Sigmoid colon (tissue), 4 donors: ENCODE data around the gene PPP1R9B.

Experiments used
- EP300 ChIP-seq, 4 donors: sonication (generic); formaldehyde crosslinking; IDR thresholded peaks; one replicate each; pipeline ENCODE4 v1.6.1; 2017; ENCODE audit warnings: antibody characterized with exemption in 4 of 4
- POLR2A ChIP-seq, 2 donors: fragments of 450-650 bp; IDR thresholded peaks; one replicate each; pipeline ENCODE4 v1.6.1; 2016; ENCODE audit warnings: antibody characterized with exemption in 2 of 2, mild to moderate bottlenecking in 2 of 2, moderate library complexity in 2 of 2
- POLR2AphosphoS5 ChIP-seq, 4 donors: sonication (generic); formaldehyde crosslinking; IDR thresholded peaks; one replicate each; pipeline ENCODE4 v1.6.1; 2017; ENCODE audit warnings: antibody characterized with exemption in 4 of 4
- TF ChIP-seq, protein P1 (sequence below), 4 experiments: fragments of 450-650 bp in 3 of 4; fragments of 200-600 bp in 1 of 4; IDR thresholded peaks; one replicate each; pipeline ENCODE4 v1.5.1; 2016 to 2019; ENCODE audit warnings: antibody characterized with exemption in 4 of 4, mild to moderate bottlenecking in 3 of 4, moderate library complexity in 2 of 4

DNA sequence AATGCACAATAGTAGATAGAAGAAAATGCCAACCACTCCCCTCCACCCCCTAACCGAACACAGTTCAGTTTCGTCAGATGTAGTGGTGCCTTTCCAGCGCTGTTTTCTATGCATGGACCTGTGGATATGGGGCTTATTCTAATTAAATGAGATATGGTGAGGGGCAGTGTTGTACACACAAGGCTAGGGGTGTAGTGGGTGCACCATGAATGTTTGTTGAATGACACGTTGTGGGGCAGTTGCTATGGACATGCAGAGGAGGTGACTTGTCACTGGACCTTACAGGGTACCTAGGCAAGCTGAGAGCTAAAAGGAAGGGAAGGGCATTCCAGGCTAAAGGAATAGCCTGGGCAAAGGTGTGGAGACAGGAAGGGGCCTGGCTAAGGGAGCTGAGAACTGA, 51.9 kb downstream of the PPP1R9B start:
- no peak for TF ChIP-seq POLR2A (IDR thresholded peaks at IDR 0.05)
- TF ChIP-seq, protein P1, sequence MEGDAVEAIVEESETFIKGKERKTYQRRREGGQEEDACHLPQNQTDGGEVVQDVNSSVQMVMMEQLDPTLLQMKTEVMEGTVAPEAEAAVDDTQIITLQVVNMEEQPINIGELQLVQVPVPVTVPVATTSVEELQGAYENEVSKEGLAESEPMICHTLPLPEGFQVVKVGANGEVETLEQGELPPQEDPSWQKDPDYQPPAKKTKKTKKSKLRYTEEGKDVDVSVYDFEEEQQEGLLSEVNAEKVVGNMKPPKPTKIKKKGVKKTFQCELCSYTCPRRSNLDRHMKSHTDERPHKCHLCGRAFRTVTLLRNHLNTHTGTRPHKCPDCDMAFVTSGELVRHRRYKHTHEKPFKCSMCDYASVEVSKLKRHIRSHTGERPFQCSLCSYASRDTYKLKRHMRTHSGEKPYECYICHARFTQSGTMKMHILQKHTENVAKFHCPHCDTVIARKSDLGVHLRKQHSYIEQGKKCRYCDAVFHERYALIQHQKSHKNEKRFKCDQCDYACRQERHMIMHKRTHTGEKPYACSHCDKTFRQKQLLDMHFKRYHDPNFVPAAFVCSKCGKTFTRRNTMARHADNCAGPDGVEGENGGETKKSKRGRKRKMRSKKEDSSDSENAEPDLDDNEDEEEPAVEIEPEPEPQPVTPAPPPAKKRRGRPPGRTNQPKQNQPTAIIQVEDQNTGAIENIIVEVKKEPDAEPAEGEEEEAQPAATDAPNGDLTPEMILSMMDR (IDR thresholded peaks at IDR 0.05): no peak
- TF ChIP-seq POLR2AphosphoS5 (IDR thresholded peaks at IDR 0.05): no peak
- no peak for TF ChIP-seq EP300 (IDR thresholded peaks at IDR 0.05)
